Measurements from ENCODE around the gene CENPB.

- TF ChIP-seq, protein P1, sequence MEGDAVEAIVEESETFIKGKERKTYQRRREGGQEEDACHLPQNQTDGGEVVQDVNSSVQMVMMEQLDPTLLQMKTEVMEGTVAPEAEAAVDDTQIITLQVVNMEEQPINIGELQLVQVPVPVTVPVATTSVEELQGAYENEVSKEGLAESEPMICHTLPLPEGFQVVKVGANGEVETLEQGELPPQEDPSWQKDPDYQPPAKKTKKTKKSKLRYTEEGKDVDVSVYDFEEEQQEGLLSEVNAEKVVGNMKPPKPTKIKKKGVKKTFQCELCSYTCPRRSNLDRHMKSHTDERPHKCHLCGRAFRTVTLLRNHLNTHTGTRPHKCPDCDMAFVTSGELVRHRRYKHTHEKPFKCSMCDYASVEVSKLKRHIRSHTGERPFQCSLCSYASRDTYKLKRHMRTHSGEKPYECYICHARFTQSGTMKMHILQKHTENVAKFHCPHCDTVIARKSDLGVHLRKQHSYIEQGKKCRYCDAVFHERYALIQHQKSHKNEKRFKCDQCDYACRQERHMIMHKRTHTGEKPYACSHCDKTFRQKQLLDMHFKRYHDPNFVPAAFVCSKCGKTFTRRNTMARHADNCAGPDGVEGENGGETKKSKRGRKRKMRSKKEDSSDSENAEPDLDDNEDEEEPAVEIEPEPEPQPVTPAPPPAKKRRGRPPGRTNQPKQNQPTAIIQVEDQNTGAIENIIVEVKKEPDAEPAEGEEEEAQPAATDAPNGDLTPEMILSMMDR (optimal IDR thresholded peaks at IDR 0.05 in 1 of 3, IDR thresholded peaks at IDR 0.05 in 1 of 3, conservative IDR thresholded peaks at IDR 0.05 in 1 of 3; ENCODE audit: extremely low read depth in 1 of 3, insufficient read depth in 2 of 3, low read length in 3 of 3) = no peak
- no peak for TF ChIP-seq EZH2 (IDR thresholded peaks at IDR 0.05; ENCODE audit: low read length)
Observed at GRCh38 chr20:3801299-3801698, 14.8 kb upstream of the CENPB start.

Data from keratinocyte (primary cell).